ENCODE measurements around the gene PYHIN1.

The PYHIN1 gene

GRCh38 chr1:158931055-158931737 lies at the start of gene PYHIN1:
Gene PYHIN1 (plus strand): TSS chr1:158931552. CDS start chr1:158936911, 5,359 bp downstream.
- no peak within 1 kb of the TSS for H3K4me3 ChIP-seq (ENCODE audit: low read depth, low read length)
- DNase-seq (ENCODE audit: low read depth), result no peak

DNA sequence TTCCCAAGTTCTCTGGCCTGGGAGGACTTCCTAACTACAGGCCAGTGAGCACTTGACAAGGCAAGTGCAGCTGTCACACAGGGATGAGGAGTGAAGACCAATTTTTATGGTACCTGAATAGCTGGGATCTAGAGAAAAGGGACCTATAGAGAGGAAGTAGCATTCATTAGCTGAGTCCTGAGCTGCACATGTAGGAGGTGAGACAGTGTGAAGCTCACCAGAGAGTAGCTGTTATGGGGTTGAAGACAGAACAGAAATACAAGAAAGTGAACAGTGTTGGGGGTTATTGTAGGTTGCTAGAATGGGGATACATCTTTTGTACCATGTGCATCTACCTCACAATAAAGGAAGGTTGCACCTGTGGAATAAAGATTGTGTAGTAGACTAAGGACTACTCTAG lies 37.7 kb upstream of the PYHIN1 start:
- no peak overlapping the region for H3K4me3 ChIP-seq (ENCODE audit: low read depth, low read length)
- DNase-seq (ENCODE audit: low read depth), result no peak

DNA sequence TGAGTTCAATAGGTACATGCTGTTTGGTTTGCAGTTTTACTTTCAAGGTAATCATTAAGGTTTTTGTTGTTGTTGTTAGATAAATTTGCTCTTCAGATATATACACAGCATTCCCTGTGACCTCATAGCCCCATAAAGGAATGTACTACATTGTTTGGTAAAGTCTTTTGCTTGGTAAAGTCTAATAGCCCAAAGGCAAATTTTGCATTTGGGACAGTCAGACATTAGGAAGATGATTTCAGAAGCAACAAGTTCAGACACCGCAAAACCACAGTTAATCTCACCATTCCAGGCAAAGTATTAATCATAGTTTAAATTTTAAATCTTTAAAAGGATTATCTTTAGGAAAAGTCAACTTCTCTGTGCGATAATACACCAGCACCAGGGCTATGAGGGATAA lies 32.6 kb upstream of the PYHIN1 start:
- no peak overlapping the region for H3K4me3 ChIP-seq (ENCODE audit: low read depth, low read length)
- DNase-seq (ENCODE audit: low read depth), result no peak

- no peak overlapping the region for H3K4me3 ChIP-seq (ENCODE audit: low read depth, low read length)
- no peak for DNase-seq (ENCODE audit: low read depth)
Observed at GRCh38 chr1:158901623-158902022, 29.7 kb upstream of the PYHIN1 start.

DNA sequence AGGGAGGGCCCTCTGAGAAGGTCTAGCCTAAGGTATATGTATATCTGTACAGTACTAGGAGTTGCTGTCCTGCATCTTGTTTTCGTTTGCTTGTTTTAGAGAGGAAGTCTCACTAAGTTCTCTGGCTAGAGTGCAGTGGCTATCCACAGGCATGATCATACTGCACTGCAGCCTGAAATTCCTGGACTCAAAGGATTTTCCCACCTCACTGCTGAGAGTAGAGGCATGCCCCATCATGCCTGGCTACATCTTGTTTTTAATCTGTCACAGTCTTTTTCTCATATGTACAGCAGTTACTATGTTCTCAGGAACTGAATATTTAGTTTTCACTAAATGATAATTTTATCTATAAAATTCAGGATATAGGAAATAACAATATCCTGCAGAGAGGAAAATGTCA lies 15.3 kb upstream of the PYHIN1 start:
- no peak for DNase-seq (ENCODE audit: low read depth)
- H3K4me3 ChIP-seq (ENCODE audit: low read depth, low read length), result no peak overlapping the region

GRCh38 chr1:158924677-158925076 lies 6.7 kb upstream of the PYHIN1 start:
- no peak overlapping the region for H3K4me3 ChIP-seq (ENCODE audit: low read depth, low read length)
- no peak for DNase-seq (ENCODE audit: low read depth)

DNA sequence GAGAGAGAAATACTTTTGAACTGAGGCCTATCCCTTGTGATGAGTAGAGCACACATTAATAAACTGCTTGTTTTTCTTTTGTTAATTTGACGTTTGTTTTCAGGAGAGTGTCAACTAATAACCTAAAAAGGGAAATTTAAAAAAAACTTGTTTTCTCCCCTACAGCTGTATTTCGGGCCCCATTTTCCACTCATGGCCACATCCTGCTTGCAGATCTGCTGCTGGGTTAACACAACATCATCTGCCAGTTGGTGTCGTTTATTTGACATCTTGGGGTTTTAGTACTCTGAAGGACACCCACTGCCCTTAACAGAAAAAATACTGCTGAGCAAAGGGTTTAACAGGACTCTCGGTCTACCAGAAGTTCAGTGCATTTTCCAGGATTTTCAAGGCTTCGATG lies 848 bp upstream of the PYHIN1 start:
- DNase-seq (ENCODE audit: low read depth), result no peak

DNA sequence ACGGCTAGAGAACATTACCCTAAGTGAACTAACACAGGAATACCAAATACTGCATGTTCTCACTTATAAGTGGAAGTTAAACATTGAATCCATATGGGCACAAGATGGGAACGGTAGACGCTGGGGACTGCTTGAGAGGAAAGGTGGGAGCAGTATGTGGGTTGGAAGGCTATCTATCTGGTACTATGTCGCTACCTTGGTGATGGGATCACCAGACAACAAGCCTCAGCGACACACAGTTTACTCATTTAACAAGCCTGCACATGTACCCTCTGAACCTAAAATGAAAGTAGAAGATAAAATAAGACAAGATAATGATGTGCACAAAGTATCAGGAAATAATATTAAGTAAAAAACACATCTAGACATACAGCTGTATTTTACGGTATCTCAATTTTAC lies 819 bp downstream of the PYHIN1 start:
- no peak overlapping the region for H3K4me3 ChIP-seq (ENCODE audit: low read depth, low read length)

More for the DNA sequence above, 848 bp upstream of the PYHIN1 start:
- no peak overlapping the region for H3K4me3 ChIP-seq (ENCODE audit: low read depth, low read length)

DNA sequence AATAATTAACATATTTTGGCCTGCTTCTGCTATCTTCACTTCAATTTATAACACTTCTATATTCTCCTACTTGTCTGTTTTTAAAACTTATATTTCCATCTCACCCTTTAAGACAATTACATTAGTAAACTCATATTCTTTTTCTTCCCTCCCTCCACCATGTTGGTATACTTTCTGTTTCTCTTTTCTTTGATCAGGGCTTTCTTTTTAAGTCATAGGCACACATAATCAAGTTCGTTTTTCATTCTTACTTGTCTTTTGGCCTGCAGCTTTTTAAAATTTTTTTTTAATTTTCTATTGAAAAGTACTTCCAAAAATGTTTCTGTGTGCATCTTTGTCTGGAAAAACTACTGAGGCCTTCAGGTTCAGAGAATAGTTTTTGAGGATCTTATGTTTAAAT lies 2.3 kb downstream of the PYHIN1 start:
- DNase-seq (ENCODE audit: low read depth), result no peak
- no peak overlapping the region for H3K4me3 ChIP-seq (ENCODE audit: low read depth, low read length)

More for the DNA sequence above, 819 bp downstream of the PYHIN1 start:
- DNase-seq (ENCODE audit: low read depth), result no peak

- H3K4me3 ChIP-seq (ENCODE audit: low read depth, low read length), result no peak overlapping the region
- no peak for DNase-seq (ENCODE audit: low read depth)
Observed at GRCh38 chr1:158939180-158939579, 7.8 kb downstream of the PYHIN1 start.

- no peak overlapping the region for H3K4me3 ChIP-seq (ENCODE audit: low read depth, low read length)
- DNase-seq (ENCODE audit: low read depth), result no peak
Observed at GRCh38 chr1:158941317-158941716, 10.0 kb downstream of the PYHIN1 start.

GRCh38 chr1:158942490-158942889 lies 11.1 kb downstream of the PYHIN1 start:
- no peak for DNase-seq (ENCODE audit: low read depth)
- no peak overlapping the region for H3K4me3 ChIP-seq (ENCODE audit: low read depth, low read length)

DNA sequence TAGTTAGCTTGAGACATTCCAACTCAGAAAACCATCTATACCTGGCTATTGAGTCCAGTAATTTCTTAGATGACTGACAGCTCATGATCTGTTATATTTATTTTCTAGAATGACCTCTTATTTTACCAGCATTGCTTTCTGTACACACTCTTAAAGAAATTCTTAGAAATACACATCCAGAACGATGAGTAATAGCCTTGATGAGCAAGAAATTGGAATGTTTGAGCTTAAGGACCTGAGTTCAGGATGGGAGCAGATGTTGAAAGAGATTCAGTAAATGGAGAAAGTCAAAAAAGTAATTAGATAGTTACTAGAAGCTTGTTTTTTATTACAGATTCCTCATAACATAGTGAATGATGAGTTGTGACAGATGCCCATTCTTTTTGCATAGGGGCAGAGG lies 11.7 kb downstream of the PYHIN1 start:
- no peak for DNase-seq (ENCODE audit: low read depth)
- H3K4me3 ChIP-seq (ENCODE audit: low read depth, low read length), result no peak overlapping the region

DNA sequence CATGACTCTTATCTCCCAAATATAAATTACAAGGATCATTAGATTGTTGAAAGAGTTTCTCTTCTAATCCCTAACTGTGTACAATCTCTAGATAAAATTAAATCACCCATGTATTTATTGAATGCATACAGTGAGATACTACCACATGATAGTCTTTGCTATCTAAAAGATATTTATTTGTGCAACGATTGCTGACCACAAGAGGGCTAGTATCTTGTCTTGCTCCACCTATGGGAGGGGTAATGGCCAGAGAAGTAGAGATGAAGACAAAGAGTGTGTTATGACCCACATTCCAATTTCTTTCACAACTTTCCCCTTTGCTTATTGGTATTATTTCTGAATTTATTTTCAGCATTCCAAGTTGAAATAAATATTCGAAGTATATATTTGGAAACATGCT lies 13.7 kb downstream of the PYHIN1 start:
- DNase-seq (ENCODE audit: low read depth), result no peak
- H3K4me3 ChIP-seq (ENCODE audit: low read depth, low read length), result no peak overlapping the region

GRCh38 chr1:158946785-158947184 lies 15.4 kb downstream of the PYHIN1 start:
- H3K4me3 ChIP-seq (ENCODE audit: low read depth, low read length), result no peak overlapping the region
- DNase-seq (ENCODE audit: low read depth), result no peak

GRCh38 chr1:158951956-158952355 lies 20.6 kb downstream of the PYHIN1 start:
- no peak for DNase-seq (ENCODE audit: low read depth)
- H3K4me3 ChIP-seq (ENCODE audit: low read depth, low read length), result no peak overlapping the region

DNA sequence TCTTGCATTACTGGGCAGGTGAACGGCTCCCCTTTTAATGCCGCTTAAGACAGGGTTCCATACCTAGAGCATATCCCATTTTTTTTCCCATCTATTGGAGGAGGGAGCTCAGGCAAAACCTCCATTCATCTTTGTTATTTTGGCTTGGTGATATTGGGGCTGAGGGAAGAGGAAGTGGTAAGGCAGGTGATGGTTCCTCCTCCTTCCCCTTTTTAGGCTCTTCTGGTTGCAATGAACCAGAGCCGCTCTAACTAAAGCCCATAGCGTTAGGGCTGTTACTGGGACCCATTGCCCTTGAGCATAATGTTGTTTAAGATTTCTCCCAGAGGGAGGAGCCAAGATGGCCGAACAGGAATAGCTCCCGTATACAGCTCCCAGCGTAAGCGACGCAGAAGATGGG lies 21.1 kb downstream of the PYHIN1 start:
- H3K4me3 ChIP-seq (ENCODE audit: low read depth, low read length), result no peak overlapping the region
- no peak for DNase-seq (ENCODE audit: low read depth)

DNA sequence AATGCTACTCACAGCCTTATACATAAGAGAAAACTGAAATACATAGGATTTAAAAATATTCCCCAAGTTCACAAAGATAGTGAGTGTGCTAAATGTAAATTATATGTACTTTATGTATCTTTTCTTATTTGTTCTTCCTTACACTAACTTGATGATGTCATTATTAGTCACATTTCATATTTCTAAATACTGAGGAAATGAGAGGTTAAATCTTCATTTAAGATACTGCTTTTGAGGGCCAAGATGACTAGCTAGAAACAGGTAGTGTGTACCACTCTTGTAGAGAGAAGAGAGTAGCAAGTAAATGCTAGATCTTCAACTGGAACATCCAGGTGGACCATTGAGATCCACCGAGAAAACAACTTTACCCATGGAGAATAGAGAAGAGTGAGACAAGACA lies 29.8 kb downstream of the PYHIN1 start:
- DNase-seq (ENCODE audit: low read depth), result no peak
- no peak overlapping the region for H3K4me3 ChIP-seq (ENCODE audit: low read depth, low read length)

GRCh38 chr1:158962983-158963382 lies 31.6 kb downstream of the PYHIN1 start:
- H3K4me3 ChIP-seq (ENCODE audit: low read depth, low read length), result no peak overlapping the region
- DNase-seq (ENCODE audit: low read depth), result no peak

GRCh38 chr1:158969166-158969565 lies 37.8 kb downstream of the PYHIN1 start:
- H3K4me3 ChIP-seq (ENCODE audit: low read depth, low read length), result no peak overlapping the region
- DNase-seq (ENCODE audit: low read depth), result no peak

GRCh38 chr1:158969855-158970254 lies 38.5 kb downstream of the PYHIN1 start:
- no peak for DNase-seq (ENCODE audit: low read depth)
- no peak overlapping the region for H3K4me3 ChIP-seq (ENCODE audit: low read depth, low read length)

GRCh38 chr1:158972841-158973240 lies 41.5 kb downstream of the PYHIN1 start:
- no peak overlapping the region for H3K4me3 ChIP-seq (ENCODE audit: low read depth, low read length)
- DNase-seq (ENCODE audit: low read depth), result no peak
